NCI-H2196 (cell line): ENCODE results near the gene LRPAP1.
"Not testable (repeated sequence)": the region's sequence is repeated elsewhere in the genome, so short reads cannot be mapped to it uniquely, and the experiment has no call there.

ENCODE experiments used
- DNase-seq: peaks from one replicate; lab custom pipeline; 2025; ENCODE audit not compliant: unreplicated experiment; lab: John Stamatoyannopoulos, UW

Gene LRPAP1

DNA sequence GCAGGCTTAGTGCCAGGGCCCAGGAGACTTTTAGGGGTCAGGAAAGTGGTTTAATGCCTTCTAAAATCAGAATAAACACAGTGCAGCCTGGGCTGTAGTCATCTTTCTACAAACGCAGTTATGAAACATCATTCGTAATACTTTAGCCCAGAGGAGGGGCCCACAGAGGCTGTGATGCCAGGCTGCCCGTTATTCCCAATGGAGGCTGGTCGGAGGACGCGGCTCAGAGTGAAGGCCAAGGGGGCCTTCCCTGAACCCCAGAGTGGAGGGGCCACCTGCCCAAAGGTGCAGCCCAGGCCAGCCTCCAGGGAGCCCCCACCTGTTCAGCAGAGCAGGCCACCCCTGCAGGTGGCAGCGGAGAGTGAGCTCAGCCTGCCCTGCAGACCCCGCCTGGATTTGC, 29.9 kb upstream of the LRPAP1 start:
- not testable (repeated sequence) for DNase-seq

DNA sequence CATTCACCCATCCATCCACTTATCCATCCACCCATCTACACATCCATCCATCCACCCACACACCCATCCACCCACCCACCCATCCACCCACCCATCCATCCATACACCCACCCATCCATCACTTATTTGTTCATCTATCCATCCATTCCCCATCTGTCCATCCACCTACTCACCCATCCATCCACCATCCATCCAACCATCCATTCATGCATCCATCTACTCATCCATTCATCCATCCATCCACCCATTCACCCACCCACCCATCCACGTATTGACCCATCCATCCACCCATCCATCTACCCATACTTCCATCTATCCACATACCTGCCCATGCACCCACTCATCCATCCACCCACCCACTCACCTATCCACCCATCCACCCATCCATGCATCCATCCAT, 28.2 kb upstream of the LRPAP1 start:
- DNase-seq = not testable (repeated sequence)

DNA sequence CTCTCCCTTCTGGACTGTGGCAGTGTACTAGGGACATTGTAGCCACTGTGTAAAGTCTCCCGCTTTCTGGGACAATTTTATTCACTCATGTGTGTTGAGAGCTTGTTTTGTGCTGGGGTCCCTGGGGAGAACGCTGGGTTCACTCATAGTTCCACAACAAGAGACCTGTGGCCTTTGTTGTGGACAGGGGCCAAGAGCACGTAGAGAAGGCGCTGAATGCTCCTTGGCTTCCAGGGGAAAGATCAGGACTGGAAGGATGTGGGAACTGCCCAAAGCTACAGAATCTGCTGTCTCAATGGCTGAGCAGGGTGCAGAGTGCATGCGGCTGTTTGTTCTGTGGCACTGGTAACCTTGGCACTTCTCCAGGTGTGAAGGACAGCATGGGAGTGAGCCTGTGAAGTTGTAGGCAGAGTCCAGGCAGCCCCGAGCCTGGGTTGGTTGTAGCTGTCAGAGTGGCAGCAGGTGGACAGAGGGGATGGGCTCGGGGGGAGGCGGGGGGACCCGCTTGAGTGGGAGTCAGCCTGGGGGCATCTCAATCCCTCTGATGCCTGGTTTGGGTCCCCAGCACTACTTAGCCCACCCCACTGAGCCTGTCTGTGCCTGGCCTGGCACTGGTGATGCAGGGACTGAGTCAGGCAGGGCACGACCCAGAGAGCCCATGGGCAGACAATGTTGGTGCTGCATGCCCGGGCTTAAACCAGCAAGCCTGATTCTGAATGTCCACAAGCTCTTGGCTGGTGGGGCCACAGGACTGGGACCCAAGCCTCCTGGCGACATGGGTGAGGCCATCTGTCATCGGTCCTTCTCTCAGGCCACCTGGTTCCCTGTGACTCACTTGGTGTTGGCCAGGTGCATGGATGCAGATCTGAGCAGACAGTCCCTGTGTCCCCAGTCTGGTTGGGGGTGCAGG, 27.4 kb upstream of the LRPAP1 start:
- not testable (repeated sequence) for DNase-seq

DNA sequence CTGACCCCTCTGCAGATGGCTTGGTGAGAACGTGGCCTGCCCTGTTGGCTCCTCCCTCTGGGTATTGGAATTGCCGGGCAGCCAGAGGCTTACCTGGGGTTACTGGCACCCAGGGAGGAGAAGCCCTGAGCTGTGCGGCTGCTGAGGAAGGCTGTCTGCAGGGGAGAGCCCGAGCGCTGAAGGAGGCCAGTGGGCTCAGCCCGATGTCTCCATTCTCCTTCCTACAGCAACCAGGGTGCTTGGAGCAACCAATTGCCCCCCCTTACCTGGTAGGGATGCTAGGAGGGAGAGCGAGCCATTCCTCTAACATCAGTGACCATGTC, 26.3 kb upstream of the LRPAP1 start:
- not testable (repeated sequence) for DNase-seq

DNA sequence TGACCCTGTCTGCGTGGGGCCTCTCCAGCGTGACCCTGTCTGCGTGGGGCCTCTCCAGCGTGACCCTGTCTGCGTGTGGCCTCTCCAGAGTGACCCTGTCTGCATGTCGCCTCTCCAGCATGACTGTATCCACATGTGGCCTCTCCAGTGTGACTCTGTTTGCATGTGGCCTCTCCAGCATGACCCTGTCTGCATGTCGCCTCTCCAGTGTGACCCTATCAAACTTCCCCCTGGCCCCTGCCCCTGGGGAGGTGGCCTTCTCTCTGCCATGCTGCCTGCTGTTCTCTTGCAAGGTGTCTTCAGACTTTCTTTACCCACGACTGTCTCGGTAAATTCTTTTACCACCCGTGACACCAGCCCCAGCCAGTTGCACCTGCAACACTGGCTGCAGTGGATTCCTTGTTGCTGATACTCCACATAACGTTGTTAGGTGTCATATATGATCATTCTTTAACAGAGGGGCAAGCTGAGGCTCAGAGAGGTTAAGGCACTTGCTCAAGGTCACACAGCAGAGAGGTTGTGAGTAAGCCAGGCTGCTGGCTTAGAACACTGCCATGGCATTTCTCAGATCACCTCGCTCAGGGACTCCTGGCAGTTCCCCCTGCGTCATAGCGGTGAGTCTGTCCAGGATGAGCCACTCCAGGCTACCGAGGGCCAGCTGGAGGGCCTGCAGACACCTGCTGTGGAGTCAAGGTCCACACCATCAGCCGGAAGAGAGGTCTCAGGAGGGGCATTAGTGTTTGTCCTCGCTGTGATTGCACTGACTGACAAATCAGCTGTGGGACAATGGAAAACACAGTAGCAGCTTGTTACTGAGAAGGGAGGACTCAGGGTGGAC, 25.7 kb upstream of the LRPAP1 start:
- DNase-seq = not testable (repeated sequence)

DNA sequence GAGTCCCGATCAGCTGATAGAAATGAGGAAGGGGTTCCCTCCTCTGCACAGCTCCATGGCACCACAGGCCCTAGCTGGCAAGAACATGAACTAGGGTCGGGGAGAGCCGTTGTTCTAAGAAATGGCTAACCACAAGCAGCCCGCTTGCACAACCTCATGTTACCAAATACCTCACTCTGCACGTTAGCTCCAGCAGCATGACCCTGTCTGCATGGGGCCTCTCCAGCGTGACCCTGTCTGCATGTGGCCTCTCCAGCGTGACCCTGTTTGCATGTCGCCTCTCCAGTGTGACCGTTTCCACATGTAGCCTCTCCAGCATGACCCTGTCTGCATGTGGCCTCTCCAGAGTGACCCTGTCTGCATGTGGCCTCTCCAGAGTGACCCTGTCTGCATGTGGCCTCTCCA, 24.9 kb upstream of the LRPAP1 start:
- not testable (repeated sequence) for DNase-seq

DNA sequence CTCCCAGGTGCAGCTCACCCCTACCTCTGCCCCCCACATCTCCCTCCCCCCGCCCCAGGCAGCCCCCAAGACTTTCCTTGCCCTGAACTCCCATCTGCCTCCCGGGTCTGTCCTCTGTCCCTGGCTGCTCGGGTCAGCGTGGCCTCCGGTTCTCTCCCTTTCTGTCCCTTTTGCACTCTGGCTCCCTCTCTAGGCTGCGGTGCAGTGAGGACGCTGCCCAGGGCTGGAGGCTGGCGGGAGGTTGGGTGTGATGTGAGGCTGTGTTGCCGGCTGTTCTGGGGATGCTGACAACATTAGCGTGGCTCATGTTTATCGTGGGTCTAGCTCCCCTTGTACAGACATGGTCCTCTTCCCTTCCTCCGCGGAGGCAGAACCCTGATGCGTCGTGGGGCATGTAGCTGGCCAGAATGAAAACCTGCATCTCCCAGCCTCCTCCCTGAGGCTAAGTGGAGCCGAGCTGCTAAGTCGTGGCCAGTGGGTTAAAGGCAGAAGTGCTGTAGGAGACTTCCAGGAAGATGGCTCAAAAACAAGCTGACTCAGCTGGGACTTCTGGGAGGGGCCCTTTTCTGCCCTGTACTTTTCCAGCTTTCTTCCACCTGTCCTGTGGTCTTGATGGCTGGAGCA, 24.1 kb upstream of the LRPAP1 start:
- not testable (repeated sequence) for DNase-seq

DNA sequence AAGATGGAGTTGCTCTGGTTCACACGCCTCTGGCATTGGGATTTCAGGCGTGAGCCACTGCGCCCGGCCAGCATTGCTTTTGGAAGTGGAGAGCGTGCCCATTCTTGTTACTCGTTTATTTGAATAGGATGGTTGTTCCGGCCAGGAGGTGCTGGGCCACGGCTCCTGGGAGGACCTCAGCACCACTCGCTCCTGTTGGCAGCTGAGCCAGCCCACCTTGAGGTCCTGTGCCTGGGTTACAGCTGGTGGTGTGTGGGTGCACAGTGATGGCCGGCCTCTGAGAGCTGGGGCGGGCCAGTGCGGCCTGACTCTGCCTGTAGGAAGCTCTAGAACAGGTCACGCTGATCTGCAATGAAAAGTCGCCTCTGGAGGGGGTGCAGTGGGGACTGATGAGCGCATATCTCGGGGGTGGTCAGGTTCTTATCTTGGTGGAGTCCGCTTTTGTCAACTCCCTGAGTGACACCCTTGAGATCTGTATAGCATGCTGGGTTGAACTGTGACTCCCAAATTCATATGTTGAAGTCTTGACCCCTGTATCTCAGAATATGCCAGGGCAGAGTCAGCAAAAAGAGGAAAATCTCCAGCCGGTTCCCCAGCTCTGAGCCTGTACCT, 23.3 kb upstream of the LRPAP1 start:
- not testable (repeated sequence) for DNase-seq

DNA sequence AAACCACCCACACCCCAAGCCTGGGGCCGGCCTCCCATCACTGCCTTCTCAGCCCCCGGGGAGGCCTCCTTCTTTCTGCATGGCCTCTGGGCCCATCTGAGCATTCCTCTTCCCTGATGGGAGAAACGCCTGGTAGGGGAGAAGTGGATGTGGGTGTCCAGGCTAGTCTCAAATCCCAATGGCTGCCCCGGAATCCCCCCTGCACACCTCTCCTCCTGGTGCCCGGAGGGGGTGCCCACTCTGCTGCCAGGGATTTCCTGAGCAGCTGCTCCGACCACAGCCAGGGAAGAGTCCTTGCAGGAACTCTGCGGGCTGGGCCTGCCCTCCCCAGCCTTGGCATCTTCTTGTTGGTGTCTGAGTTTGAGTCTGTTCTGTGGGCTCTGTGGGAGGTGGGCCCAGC, 19.1 kb upstream of the LRPAP1 start:
- not testable (repeated sequence) for DNase-seq

DNA sequence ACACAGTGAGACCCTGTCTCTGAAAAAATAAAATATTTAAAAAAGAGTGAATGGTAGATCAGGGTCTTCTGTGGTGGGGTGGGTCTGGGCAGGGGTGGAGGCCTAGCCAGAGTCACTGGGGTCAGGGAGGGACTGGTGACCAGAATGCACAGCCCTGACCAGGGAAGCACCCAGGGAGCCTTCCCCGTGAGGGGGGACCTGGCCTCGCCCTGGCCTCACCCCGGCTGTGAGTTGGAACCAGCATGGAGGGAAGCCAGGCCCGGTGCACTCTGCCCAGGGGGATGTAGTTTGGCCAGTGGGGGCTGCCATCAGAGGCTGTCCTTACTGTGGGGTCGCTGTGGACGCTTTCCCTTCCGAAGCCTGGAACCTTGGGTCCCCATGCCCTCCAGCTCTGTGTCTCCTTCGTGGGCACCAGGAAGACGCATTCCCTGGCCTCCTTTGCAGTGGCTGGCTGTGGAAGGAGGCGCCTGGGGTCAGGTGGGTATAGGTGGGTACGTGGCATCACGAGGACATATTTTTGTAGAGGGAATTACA, 18.6 kb upstream of the LRPAP1 start:
- not testable (repeated sequence) for DNase-seq

DNA sequence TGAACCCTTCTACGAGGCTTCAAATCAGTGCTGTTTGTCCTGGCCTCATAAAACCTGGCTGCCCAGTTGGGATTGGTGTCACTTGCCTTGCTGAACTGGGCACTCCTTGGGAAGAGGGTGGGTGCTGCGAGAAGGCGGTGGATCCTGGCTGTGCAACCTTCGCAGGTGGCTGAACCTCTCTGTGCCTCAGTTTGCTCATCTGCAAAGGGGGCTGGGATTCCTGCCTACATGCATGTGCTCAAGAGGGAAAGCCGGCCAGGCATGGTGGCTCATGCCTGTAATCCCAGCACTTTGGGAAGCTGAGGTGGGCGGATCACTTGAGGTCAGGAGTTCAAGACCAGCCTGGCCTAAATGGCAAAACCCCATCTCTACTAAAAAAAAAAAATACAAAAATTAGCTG, 17.8 kb upstream of the LRPAP1 start:
- not testable (repeated sequence) for DNase-seq

DNA sequence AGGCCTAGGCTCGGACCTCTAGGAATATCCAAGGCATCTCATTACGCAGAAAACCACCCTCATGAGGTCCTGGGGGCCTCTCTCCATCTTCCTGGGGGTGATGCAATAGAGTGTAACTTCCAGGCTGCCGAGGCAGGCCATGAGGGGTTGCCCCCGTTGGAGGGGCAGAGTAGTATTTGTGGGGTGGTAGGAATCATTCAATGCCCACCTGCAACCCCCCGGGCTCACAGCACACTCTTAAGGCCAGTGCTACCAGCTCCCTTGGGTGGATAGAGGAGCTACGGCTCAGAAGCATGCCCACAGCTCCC, 17.4 kb upstream of the LRPAP1 start:
- not testable (repeated sequence) for DNase-seq

DNA sequence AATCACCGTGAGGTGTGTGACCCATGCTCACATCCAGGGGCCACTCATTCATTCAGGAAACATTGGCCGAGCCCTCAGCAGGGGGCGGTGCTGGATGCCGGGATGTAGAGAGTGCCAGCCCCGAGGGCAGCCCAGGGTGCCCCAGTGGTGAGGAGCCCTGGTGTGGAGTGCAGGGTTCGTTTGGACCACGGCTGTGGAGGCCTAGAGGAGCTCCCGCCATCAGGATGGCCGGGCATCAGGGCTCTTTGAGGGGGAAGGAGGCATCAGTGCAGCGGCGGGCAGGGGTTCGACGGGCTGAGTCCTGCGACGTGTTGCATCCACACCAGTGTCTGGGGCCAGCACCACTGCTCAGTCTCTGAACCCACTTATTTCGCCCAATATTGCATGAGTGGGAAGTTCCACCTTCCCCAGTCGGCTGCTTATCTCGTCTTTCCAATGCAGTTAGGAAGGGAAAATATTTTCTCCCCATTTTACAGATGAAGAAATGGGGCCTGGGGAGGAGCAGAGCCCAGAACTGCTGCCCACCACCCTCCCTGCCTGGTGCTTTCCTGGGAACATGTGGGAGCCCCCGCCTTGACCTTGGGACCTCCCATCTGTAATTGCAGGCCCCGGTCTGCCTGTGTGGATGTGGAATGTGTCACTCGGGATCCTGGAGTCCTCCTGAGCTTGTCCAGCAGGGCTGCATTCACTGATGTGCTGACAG, 16.9 kb upstream of the LRPAP1 start:
- not testable (repeated sequence) for DNase-seq

DNA sequence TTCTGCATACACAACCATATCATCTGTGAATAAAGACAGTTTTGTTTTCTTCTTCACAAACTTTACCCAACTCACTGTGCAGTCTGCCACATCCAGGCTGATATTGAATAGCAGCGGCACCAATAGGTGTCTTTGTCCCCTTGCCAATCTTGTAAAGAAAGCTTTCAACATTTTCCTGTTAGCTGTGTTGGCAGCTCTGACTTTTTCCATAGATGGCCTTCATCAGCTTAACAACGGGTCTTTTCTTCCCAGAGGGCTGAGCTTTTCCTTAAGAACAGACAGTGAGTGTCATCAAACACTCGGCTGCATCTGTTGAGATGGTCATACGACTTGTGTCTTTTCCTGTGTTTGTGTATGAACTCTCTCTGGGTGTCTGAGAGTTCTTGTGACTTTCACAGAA, 14.5 kb upstream of the LRPAP1 start:
- not testable (repeated sequence) for DNase-seq

DNA sequence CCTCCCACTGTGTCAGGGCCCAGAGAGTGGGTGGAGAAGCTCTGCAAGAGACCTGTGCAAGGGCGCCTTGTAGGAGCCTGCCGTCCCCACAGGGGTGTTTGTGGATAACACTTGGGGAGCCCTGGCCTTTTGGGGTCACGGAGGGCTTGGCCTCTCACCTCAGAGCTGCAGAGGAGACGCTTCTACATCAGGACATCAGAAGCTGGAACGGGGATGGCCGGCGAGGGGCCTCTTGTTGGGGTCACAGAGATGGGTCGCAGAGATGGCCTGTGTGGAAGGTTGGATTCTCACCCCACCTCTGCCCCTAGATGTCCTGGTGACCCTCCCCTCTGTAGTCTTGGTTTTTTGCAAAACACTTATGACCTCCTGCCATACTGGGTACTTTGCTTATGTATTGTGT, 13.1 kb upstream of the LRPAP1 start:
- DNase-seq = not testable (repeated sequence)

DNA sequence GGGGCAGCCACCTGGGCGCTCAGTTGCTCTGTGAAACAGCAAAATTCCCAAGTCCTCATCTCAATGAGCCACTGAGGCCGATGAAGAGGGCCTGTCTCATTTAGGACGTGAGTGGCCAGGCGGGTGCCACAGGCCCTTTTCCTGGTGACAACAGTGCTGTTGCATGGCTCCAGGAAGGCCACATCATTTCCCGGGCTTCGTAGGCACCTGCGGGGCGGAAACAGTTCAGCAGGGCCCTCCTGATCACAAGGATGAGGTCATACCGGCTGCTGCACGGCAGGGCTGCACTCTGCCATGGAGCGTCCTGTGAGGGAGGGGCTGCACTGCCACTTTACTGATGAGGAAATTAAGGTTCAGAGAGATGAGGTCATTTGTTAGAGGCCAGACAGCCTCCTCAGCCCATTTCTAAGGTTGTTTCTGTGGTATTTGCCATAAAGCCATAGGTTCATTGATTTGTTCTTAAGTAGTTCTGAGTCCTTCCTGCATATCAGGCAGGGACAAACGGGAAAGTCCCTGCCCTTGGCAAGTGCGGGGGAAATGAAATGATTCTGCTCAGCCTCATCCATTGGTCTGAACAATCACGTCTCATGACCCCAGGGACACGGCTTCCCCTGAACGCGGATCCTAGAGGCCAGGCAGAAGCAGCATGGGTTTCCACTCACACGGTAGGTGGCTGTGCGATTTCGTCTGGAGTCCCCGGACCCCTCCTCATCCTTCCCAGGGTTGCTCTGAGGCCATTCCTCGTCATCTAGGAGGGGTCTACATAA, 12.2 kb upstream of the LRPAP1 start:
- DNase-seq = not testable (repeated sequence)

DNA sequence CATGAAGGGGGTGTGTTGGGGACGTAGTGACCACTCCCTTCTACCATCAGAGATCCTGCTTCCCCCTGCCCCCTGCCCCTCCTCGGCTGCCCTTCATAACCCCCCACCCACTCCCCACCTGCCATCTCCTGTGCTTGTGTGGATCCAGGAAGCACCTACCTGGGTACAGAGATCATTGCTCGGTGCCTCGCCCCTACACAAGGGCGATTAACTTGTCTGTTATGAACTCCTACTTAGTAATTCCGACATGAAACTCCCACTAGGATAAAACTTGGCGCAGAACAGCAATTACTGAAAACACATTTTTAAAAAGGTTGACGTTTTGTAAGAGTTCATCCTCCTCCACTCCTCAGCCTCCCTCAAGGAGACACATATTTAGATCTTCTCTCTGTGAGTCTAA, 11.2 kb upstream of the LRPAP1 start:
- not testable (repeated sequence) for DNase-seq

DNA sequence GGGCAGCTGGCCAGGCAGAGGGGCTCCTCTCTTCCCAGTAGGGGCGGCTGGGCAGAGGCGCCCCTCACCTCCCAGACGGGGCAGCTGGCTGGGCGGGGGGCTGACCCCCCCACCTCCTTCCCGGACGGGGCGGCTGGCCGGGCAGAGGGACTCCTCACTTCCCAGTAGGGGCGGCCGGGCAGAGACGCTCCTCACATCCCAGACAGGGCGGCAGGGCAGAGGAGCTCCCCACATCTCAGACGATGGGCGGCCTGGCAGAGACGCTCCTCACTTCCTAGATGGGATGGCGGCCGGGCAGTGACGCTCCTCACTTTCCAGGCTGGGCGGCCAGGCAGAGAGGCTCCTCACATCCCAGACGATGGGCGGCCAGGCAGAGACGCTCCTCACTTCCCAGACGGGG, 6.7 kb upstream of the LRPAP1 start:
- DNase-seq = not testable (repeated sequence)

DNA sequence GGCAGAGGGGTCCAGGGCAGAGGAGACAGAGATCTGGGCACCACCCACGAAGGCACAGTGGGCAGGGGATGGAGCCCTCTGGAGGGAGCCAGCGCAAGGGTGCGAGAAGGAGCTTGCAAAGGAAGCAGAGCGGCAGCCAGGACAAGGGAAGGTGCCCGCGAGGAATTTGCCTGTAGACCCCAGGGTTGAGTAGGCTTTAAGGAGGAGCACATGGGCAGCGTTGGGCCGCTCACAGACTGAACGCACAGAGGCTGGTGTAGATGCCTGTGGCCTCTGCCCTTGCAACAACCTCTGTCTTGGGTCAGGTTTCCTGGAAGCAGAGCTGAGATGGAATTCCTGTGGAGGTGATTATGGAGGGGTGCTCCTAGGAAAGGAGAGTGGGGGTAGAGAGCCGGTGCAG, 3.6 kb upstream of the LRPAP1 start:
- DNase-seq = not testable (repeated sequence)

DNA sequence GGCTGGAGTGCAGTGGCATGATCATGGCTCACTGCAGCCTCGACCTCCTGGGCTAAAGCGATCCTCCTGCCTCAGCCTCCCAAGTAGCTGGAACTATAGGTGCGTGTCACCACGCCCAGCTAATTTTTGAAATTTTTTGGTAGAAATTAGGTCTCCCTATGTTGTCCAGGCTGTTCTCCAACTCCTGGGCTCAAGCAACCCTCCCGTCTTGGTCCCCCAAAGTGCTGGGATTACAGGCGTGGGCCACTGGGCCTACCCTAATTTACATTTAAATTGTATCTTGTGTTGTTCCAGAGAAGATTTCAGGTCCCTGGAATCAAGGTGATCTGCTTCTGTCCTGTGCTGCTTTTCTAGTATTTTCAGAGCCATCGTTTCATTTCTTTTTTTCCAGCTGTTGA, 1.2 kb upstream of the LRPAP1 start:
- no peak for DNase-seq
